Activated CD4-positive, CD25-positive, alpha-beta regulatory T cell treated with anti-CD3 and anti-CD28 coated beads, Interleukin-2, amount 50 U/mL, for 16 hours (primary cell): ENCODE data around the gene MAP6.

Source experiments
- DNase-seq: peaks from one replicate; pipeline ENCODE4 v3.0.0-alpha.2; 2020; ENCODE audit warnings: low read depth, low spot score

MAP6 gene

DNA sequence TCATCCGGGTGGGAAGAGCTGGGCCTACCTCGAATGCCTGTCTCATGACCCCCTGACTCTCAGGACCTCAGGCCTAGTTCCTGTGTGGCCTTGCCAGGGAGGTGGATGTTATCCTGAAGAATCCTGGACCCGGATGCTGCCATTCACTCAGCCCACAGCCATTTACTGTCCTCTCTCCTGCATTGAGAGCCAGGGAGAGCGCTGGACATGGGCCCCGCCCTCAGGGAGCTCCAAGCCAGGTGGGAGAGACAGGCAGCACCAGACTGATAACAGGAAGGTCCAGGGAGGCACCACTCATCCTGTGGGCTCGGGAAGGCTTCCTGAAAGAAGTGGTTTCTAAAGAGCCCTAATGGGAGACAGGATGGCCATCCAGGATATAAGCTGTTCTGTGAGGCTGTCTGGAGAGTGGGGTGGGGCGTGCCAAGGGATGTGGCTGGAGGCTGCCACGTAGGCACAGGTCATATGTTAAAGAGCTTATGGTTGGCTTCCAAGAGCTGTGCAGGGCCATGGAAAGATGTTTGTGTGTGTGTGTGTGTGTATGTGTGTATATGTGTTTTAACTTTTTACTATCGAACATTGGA is 98.2 kb downstream of the MAP6 start:
- no peak for DNase-seq

DNA sequence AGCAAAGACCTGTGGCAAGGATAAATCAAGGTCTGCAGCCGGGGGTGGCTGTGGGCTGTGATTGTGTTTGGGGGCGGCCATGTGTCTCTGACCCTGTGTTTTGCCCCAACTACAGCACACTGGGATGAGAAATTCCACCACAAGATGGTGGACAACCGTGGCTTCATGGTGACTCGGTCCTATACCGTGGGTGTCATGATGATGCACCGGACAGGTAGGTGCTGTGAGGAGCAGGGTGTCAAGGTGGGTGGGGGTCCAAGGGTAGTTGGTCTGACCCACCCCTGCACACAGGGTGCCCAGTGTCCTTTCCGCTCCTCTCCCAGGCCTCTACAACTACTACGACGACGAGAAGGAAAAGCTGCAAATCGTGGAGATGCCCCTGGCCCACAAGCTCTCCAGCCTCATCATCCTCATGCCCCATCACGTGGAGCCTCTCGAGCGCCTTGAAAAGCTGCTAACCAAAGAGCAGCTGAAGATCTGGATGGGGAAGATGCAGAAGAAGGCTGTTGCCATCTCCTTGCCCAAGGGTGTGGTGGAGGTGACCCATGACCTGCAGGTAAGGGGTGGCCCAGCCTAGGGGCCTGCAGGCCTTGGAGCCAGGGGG is 100.1 kb downstream of the MAP6 start:
- DNase-seq, result no peak

DNA sequence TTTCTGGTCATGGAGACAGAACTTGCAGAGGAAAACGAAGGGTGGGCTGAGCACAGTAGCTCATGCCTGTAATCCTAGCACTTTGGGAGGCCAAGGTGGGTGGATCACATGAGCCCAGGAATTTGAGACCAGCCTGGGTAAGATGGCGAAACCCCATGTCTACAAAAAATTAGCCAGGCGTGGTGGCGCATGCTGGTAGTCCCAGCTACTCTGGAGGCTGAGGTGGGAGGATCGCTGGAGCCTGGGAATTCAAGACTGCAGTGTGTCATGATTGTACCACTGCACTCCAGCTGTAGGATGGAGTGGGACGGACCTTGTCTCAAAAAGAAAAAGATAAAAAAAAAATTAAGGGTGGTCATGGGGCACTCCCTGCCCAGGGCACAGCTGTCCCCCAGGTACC is 100.9 kb downstream of the MAP6 start:
- DNase-seq, result no peak

DNA sequence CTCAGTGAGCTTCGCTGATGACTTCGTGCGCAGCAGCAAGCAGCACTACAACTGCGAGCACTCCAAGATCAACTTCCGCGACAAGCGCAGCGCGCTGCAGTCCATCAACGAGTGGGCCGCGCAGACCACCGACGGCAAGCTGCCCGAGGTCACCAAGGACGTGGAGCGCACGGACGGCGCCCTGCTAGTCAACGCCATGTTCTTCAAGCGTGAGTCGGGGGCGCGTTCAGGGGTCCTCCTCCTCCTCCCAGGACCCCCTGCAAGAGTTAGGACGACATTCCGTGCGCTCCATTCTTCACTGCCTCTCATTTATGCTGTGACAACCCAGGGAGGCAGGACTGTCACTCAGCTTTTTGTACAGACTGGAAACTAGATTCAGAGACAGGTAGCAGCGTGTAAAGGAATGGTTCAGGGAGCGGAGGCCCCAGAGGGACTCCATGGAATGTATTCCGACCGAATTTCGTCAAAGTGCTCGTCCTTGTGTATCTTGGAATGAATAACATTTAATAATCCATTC is 102.0 kb downstream of the MAP6 start:
- no peak for DNase-seq

GRCh38 chr11:75565916-75566762 is 102.7 kb downstream of the MAP6 start:
- no peak for DNase-seq

DNA sequence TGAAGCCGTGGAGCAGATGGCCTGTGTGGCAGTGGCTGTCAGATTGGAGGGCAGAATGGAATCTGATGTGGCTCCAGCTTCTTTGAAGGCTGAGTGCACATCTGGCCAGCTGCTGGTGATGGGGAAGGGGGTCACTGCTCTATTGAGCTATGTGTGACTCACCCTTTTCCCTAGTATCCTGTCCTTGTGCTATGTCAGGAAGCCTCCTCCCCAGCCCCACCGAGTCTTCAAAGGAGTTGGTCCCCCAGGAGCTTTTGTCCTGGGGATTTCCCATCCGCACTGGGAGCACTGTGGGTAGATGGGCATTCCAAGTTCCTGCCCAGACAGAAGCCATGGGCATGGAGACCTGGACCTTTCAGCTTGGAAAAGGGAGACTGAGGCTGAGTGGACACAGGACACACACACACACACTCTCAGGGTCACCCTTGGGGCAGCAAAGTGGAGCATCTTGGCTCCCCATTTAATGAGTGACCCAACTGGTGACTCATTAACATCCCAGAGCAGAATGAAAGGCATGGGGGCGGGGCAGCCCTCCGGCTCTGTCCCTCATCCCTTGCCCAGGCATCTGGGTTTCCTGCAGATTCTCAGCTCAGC is 103.5 kb downstream of the MAP6 start:
- no peak for DNase-seq

GRCh38 chr11:75563978-75564552 is 104.8 kb downstream of the MAP6 start:
- DNase-seq, result no peak

DNA sequence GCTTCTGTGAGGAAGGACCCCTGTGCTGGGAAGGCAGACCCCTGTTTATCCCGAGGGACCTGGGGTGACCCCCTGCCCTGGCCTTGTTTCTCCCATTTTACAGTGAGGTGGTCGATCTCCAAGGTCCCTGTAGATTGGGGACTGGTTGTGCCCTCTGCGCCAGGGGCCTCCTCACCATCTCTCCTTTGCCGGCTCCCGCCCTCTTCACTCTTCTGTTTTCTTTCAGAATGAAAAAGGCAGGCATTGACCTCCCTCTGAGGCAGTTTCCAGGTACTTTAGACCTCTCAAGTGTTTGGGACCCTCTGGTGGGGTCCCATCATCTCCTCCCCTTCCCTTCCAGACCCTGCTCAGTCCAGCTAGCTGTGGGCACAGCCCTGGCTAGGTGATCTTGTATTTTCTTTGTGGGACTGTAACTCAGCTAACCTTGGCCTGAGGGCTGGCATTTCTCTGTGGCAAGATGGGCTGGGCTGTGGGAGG is 105.3 kb downstream of the MAP6 start:
- DNase-seq, result no peak

GRCh38 chr11:75562836-75563484 is 105.9 kb downstream of the MAP6 start:
- no peak for DNase-seq

GRCh38 chr11:75562048-75562835 is 106.6 kb downstream of the MAP6 start, which contains the start of gene SERPINH1:
SERPINH1 (plus strand) TSS chr11:75562253; CDS start chr11:75566350, 4,097 bp downstream.
- DNase-seq, result peak; percentile 34

- DNase-seq, result no peak
These were observed 107.3 kb downstream of the MAP6 start for GRCh38 chr11:75561426-75562047.

GRCh38 chr11:75560644-75561043 is 108.2 kb downstream of the MAP6 start:
- DNase-seq, result no peak

- no peak for DNase-seq
These were observed 109.6 kb downstream of the MAP6 start for GRCh38 chr11:75558939-75559843.

- no peak for DNase-seq
These were observed 111.0 kb downstream of the MAP6 start for GRCh38 chr11:75557666-75558494.

GRCh38 chr11:75556275-75556674 is 112.6 kb downstream of the MAP6 start:
- no peak for DNase-seq

DNA sequence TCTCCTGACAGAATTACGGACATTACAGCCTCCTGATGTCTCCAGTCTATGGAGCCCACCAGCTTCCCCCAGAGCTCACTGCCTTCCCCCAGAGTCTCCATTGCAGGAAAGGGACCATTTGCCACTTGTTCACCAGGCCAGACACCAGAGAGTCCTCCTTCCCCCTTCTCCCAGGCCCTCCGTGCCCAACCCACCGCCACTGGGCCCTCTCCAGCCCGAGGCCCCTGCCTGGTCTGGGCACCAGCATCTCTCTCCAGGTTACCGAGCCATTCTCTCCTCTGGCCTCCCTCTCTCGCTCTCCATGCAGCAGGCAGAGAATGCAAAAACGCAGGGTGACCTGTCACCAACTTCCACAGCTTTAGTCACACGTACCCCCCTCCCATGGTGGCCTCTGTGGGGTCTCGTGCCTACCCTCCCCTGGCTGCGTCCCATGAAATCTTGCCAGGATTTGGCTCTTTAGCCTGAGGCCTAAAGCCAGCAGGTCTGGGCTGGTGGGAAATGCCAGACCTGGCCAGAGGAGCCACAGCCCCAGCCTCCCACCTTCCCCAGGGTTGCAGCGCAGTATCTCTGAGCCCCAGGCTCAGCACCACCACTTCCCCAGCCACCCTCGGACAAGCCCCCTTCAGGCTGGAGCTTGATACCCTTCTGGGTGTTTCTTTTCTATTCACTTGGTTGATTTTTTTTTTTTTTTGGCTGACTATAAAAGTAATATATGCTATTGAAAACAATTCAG is 113.6 kb downstream of the MAP6 start:
- DNase-seq, result no peak
